ENCODE measurements around the gene TMEM11.

GRCh38 chr17:21196126-21196525 is 17.8 kb downstream of the TMEM11 start:
- TF ChIP-seq CTCF (conservative IDR thresholded peaks at IDR 0.05 in 1 of 2, IDR thresholded peaks at IDR 0.05 in 1 of 2; ENCODE audit: extremely low read depth in 1 of 2, insufficient read depth in 1 of 2, low read depth in 1 of 2, low read length in 2 of 2) (no peak), EZH2 (IDR thresholded peaks at IDR 0.05; ENCODE audit: borderline replicate concordance, low read length) (no peak)
